Caki2 (cell line): ENCODE data around the gene LMO2. TPM values are rescaled to one million over a fixed set of nuclear protein-coding genes. Genes with fewer than 3 reads are reported as not detected.

ENCODE experiments used
- DNase-seq: peaks from one replicate; pipeline ENCODE4 v3.0.0-alpha.2; 2015; ENCODE audit warnings: low read depth
- in situ Hi-C: cut with HindIII; loops from 2 replicates; pipeline ENCODE4 v1.10.0; 2016; ENCODE audit warnings: low sequenced_read_pairs, low pct_unique_long_range_greater_than_20kb, mixed read lengths
- total RNA-seq: library from RNA; depleted of rRNA; stranded (reverse); fragments of >200 nt; shearing (Covaris generic); gene quantifications from 2 replicates; pipeline ENCODE4 v1.2.3, GENCODE V29; 2014; ENCODE audit warnings: low replicate concordance

LMO2 gene
- total RNA-seq, 1 experiment from 2014 or later, result not detected

DNA sequence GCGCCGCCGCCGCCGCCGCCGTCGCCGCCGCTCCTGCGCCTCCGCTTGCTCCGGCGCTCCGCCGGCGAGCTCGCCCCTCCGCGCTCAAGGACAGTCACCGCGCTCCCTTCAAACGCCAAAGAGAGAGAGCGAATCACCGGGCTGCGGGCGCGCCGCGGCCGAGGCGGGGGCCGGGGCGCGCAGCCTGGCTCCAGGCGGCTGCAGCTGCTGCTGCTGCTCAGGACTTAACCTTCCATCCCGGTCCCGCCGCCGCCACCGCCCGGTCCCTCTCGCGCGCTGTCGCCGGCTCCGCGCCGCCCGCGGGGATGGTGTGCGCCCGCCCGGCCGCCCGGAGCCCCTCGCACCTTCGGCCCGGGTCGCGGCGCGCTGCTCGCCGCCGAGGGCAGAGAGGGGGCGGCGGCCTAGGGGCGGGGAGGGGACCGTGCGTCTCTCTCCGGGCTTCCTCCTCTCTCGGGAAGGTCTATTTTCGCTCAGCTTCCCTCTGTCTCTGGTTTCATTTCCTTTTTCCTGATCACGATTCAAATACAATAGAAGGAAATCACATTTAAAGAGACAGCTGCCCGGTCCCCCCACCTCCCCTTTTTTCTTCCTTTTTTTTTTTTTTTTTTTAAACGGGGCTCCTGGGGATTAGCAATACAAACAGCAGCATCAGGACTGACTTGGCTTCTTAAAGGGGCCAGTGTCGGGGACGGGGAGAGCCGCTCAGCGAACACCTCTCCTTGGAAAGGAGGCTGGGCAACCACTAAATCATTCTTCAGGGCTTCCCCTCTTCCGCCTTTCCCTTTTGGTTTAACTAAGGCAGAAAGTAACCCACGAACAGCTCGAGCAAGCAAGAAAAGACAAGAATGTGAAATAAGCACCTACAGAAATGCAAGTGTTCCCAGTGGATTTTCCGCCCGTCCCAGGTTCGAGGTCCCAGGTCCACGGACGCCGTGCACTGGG, 22.1 kb downstream of the LMO2 start:
- in situ Hi-C loops, result no loop called here
- DNase-seq, result peak; percentile 12

DNA sequence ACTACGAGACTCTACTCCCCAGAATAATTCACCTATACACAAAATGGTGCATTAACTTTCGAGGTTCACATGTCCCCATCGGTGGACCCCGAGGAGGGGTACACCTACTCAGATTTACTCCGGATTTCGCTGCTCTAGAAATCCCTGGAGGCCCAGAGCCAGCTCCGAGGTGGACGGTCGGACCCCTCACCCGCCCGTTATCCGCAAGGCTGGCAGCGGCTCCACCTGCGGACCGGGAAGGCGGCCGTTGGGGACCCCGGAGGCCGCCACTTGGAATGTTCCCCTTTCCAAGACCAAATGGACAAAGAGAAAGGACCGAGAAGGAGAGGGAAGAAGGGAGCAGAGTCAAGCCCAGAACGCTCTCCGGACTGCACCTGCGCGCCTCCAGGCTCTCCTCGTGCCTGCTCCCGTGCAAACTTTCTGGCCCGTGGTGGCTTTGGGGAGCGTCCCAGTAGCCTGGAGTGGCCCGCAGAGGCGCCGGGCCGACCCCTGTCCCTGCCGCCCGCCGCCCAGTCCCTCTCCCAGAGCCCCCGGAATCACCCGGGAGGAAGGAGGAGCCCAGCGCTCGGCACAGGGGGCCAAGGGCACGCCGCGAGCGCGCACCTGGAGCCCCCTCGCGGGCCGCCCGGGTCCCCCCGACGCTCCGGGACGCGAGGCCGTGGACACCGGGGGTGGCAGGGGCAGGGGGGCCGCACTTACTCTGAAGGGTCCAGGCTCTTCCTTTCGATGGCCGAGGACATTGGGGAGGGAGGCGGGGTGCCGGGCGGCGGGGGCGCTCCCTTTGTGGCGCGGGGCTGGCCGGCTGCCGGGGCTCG, 23.0 kb downstream of the LMO2 start:
- DNase-seq, result no peak
- in situ Hi-C loops, result no loop called here

DNA sequence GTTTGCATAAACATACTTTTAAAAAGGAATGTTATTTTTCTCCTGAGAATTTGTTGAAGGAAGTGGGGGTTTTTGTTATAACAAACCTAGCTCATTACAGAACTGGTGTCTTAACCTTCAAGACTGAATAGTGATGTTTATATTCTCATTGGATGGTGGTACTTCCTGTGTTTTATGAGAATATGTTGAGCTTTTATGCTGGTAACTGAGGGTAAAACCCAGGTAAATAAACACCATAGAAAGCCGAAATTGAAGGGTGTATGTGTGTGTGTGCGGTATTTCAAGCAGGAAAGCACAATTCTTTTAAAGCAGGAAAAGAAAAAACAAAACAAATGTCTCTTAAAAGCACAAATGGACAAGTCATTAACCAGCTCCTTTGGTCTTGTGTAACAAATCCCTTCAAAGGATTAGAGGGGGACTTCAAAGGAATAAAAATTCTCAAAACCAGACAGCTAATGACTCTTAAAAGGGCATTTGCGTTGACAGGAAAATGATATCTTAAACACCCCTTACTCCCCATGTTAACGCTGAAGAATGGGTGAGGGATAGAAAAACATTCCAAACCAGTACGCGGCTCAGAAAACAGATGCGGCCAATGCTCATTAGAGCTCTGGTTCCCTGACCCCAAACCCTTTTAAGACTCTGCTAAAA, 23.8 kb downstream of the LMO2 start:
- no peak for DNase-seq
- in situ Hi-C loops, result no loop called here

DNA sequence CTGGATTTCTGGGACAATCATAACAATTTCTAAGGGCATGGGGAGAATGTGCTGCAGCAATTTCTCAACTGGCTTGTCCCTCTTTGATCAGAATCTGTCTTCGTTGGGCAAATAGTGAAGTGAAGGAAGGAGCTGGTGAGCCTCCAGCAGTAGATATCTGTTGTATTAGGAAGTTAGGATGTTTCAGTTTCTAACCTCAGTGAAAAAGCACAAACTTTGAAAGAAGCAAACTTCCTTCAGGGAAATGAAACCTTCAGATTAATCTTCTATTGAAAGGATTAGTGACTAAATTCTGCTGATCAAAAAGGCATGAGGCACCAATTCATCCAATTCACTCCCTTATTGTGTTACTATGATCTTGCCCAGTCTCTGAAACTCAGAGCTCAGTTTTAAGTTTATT, 24.3 kb downstream of the LMO2 start:
- DNase-seq, result no peak
- in situ Hi-C loops, result no loop called here

DNA sequence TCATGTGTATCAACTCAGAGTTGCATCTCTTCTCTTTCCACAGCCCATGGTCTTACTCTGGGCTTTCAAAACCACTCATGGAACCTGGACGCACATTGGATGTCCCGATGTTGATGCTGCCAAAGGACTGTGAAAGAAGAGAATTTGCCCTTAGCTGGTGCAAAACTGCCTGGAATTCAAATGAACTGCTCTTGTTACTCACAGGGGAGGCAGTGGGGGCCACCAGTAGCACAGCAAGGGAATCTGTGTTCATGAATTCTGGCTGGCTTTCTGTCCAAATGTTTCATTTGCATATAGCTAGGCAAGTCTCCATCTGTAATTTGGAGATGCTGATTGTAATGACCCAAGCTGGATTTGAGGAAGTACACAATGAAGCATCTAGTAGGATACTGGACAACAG, 24.9 kb downstream of the LMO2 start:
- DNase-seq, result no peak
- in situ Hi-C loops, result no loop called here

DNA sequence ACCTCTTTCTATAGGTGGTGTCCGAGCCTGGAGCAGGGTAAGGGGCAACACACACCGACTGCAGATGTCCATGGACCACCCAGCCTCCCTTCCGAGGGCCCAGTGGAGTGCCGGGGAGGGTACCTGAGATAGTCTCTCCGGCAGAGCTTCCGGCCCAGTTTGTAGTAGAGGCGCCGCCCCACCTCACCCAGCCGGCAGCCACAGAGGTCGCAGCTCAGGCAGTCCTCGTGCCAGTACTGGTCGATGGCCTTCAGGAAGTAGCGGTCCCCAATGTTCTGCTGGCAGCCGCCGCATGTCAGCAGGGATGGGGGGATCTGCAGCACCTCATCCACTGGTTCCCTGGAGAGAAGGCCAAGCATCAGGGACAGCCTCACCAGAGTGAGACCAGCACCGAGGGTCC, 27.4 kb downstream of the LMO2 start:
- in situ Hi-C loops, result no loop called here
- DNase-seq, result no peak

DNA sequence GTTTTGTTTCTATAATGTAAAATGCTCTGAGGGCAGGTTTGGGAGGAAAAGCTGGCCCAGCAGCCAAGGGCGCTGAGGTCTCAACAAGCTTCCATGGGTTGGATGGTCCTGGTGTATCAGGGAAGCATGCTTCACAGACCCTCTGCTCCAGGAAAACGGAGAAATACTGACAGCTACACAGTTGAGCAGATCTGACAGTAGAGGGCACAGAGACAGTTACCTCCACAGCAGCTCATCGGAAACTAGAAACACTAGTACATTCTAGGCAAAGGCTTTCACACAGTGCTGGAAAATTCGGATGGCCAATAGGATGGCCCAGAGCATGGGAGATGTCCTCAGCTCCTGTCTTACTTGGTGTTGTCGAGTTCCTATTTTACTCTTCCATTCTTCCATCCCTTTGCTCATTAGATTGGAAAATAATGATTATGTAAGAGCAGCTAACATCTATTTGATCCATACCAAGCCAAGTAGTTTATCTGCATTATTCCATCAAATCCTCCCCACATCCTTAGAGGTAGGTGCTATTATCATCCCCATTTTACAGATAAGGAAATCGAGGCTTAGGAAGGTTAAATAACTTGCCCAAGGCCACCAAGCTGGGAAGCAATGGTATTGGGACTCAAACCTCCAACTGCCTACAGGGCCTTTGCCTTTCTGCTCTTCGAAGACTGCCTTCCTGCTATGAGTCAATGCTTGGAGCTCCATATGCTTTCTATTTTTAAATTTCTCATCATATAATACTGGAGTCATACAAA, 28.3 kb downstream of the LMO2 start:
- in situ Hi-C loops, result no loop called here

GRCh38 chr11:33861941-33862589, 29.8 kb downstream of the LMO2 start:
- in situ Hi-C loops, result no loop called here
- DNase-seq, result no peak

More for the DNA sequence above, 28.3 kb downstream of the LMO2 start:
- DNase-seq, result no peak

DNA sequence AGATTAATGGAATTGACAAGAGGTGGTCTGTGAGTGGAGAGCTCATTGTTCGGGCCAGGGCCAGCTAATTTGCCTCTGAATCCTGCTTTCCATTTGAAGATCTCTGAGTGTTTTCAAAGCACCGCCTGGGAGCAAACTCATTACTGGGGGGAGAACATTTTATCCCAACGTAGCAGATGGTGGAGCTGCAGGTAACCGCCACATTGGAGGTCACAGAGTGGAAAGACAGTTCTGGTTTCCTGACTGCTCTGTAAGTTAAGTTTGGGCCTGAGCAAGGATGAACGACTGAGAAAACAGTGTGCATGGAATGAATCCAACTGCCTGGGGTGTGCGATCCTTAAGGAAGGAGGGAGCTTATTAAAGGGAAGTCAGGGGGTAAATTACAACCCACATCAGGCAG, 30.5 kb downstream of the LMO2 start:
- in situ Hi-C loops, result no loop called here
- DNase-seq, result no peak

- in situ Hi-C loops, result no loop called here
- no peak for DNase-seq
These were observed 30.9 kb downstream of the LMO2 start for GRCh38 chr11:33860926-33861325.

DNA sequence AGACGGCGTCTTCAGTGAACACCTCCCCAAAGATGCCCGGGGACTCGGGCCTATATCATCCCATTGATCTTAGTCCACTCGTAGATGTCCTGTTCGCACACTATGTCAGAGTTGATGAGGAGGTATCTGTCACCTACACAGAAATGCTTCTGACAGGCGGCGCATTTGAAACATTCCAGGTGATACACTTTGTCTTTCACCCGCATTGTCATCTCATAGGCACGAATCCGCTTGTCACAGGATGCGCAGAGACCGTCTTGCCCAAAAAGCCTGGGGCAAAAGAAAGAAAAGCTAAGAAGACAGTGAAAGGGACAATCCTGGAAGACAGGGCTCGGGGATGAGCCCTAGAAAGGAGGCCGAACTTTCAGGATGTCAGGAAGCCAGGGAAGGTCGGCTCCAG, 32.6 kb downstream of the LMO2 start:
- in situ Hi-C loops, result no loop called here
- no peak for DNase-seq

- in situ Hi-C loops, result no loop called here
- DNase-seq, result peak; percentile 26
These were observed 33.9 kb downstream of the LMO2 start for GRCh38 chr11:33857933-33858371.

GRCh38 chr11:33855500-33855899, 36.4 kb downstream of the LMO2 start:
- in situ Hi-C loops, result no loop called here
- DNase-seq, result no peak

DNA sequence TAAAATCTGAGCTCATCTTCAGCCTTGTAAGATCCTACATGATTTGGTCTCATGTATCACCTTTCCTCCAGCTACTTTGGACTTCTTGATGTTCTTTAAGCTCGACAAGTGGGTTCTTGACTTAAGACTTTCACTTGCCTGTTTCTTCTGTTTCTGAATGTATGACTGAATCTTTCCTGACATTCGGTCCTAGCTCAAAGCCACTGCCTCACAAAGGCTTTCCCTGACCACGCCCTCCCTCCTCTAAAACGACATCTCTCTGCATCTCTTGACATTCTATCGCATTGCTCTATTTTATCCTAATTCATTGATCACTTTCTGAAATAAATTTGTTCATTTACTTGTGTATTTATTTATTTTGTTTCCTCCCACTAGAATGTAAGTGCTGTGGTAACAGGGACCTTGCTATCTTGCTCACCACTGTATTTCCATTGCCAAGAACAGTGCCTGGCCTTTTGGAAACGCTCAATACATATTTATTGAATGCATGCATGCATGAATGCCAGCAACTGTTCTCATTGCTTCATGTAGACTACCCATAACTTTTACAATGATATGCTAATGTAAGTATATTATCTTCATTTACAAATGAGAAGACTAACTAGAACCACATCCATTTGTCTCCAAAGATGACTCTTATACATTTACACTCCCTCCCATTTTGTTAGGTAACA, 43.0 kb downstream of the LMO2 start:
- in situ Hi-C loops, result no loop called here

GRCh38 chr11:33847251-33847650, 44.6 kb downstream of the LMO2 start:
- in situ Hi-C loops, result no loop called here
- DNase-seq, result no peak

More for the DNA sequence above, 43.0 kb downstream of the LMO2 start:
- no peak for DNase-seq

DNA sequence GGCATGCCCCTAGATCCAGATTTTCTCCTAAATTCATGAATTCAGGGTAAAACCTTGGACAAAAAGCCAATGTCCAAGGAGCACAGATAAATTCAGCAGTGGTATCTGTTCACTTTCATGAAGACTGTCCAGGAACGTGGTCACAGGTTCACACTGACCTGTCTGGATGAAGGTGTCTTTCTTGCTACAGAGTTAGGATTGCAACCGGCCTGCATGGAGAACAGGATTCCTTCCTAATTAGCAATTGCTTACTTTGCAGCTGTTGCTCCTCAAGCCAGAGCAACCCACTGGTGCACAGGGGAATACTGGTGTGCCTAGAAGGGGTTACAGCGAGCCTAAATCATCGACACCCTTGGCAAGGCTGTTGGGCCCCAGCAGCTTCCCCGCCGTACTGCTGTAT, 47.6 kb downstream of the LMO2 start:
- no peak for DNase-seq
- in situ Hi-C loops, result no loop called here

DNA sequence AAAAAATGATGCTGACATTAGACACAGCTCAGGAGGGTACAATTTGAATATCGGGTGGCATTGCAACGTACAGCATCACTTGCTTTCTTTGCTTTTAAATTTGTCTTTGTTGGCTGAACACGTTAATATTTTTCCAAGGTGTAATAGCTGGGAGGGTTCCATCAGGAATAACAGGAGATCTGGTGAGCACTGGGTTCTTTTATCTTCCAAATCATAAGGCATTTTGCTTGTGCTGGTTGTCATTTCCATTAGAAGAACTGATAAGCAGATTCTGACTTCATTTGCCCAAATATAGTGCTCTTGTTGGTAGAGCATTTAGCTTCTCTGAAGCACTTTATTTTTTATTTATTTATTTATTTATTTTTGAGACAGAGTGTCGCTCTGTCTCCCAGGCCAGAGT, 48.9 kb downstream of the LMO2 start:
- DNase-seq, result no peak
- in situ Hi-C loops, result no loop called here
